ENCODE measurements around the gene SLC6A16.

- TF ChIP-seq EZH2phosphoT487 (conservative IDR thresholded peaks at IDR 0.05; ENCODE audit: low read length): no peak
- TF ChIP-seq CTCF (IDR thresholded peaks at IDR 0.05; ENCODE audit: insufficient read depth, low read length, poor library complexity, severe bottlenecking): no peak
These were observed 34.5 kb downstream of the SLC6A16 start for GRCh38 chr19:49290517-49290916.

All from SU-DHL-6 (cell line).